ENCODE results near the gene HOPX.
"Not testable (repeated sequence)": the region's sequence is repeated elsewhere in the genome, so short reads cannot be mapped to it uniquely, and the experiment has no call there.

HOPX gene

DNA sequence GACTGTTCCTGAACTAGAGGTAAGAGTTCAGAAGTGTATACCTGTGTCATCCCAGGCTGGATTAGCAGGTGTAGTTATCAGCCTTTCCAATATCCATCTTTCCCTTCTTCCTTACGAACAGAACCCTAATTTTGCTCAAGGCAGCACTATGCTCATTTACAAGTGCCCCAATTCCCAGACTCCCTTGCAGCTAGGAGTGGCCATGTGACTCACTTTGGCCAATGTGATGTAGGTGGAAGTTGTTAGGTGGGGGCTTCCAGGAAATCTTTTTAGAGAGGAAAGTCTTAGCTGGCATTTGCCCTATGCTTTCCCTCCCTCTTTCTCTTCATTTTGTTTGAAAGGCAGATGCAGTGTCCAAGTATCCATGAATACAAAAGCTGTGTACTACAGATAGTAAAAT is 34.8 kb downstream of the HOPX start:
- no peak for DNase-seq (ENCODE audit: extremely low spot score)
- CTCF ChIA-PET, result interaction anchor here (1.1 to 1.7 kb wide), 3 partner anchors 13 to 24 kb away, joined by 3 read pairs; no protein-coding TSS in a partner anchor
- POLR2A ChIA-PET, result no interaction called here
- no peak for TF ChIP-seq CTCF (IDR thresholded peaks at IDR 0.05; ENCODE audit: control extremely low read depth, extremely low read depth, low read depth, missing control alignments)

DNA sequence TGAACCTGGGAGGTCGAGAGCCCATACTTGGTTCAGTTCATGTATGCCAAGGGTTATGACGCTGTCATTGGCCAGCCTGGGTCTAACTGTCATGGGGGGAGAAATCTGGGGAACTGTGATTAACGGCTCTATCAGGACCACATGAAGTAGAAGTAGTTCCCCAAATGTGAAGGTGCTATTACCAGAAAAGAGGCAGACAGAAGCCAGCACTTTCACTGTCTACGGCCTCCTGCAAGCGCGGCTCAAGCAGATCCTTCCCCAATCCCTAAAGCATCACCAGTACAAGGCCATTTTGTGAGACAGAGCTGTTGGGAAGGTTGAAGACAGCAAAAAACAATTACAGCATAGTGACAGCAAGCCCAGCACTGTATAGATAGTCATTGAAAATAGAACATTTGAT is 37.5 kb downstream of the HOPX start:
- ChIA-PET CTCF (no interaction called here), POLR2A (no interaction called here)
- no peak for DNase-seq (ENCODE audit: extremely low spot score)
- no peak for TF ChIP-seq CTCF (IDR thresholded peaks at IDR 0.05; ENCODE audit: control extremely low read depth, extremely low read depth, low read depth, missing control alignments)

DNA sequence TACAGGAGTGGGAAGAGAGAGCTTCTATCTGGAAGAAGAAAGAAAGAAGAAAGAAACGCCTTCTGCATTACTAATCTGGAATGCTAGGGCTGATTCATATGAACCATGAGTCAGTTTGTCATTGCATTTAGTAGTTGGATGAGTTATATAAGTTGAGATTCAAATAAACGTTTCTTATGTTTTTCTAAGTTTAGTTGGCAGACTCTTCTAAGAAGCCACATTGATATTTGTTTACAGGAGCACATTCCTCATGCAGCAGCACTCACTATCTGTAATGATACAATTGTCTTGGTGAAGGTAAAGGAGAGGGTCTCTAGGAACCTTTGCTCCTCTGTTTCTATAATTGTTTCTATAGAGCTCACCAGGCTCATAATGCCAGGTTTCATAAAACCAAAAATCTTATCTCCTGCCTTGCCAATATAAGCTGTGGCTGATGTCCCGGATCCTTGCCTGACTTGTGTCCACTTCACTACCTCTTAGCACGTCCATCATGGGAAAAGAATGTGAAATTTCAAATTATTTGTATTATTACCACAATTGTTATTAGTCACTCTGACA is 39.5 kb downstream of the HOPX start:
- ChIA-PET CTCF (interaction anchor here (1.0 to 5.3 kb wide), 3 partner anchors 8 to 17 kb away, joined by 3 to 27 read pairs (median 7); no protein-coding TSS in a partner anchor), POLR2A (no interaction called here)
- TF ChIP-seq CTCF (IDR thresholded peaks at IDR 0.05; ENCODE audit: control extremely low read depth, extremely low read depth, low read depth, missing control alignments), result no peak
- no peak for DNase-seq (ENCODE audit: extremely low spot score)

DNA sequence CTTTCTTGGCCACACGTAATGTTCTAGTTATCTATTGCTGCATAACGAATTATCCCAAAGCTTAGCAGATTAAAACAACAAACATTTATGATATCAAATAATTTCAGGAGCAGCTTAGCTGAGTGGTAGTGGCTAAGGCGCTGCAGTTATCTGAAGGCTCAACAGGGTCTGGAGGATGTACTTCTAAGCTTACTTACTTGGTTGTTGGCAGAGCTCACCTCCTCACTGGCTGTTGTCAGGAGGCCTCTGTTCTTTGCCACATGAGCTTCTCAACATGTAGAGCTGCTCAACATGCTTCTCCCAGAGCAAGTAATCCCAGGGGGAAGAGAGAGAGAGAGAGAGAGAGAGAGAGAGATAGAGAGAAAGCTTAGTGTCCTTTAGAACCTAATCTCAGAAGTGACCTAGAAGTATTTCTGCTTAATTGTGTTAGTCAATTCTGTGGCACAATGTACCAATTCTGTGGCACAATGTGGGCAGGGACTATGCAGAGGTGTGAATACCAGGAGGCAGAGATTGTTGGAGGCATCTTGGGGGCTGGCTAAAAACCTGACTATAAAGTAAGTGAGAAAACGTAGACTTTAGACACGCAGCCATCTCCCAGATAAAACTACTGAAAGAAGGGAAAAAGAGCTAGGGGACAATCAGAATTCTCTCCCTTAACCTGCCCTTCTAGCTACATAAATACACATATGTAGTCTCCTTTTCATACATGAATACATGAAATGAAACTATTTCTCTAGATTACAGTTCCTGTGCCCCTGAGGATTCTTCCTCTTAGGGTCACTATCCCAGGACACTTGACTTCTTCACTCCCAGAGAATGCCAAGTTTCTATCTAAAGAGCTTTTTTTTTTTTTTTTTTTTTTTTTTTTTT is 40.2 kb downstream of the HOPX start:
- TF ChIP-seq CTCF (IDR thresholded peaks at IDR 0.05; ENCODE audit: control extremely low read depth, extremely low read depth, low read depth, missing control alignments), result no peak
- ChIA-PET CTCF (interaction anchor here (1.0 to 5.3 kb wide), 4 partner anchors 8 to 196 kb away, joined by 3 to 27 read pairs (median 5); no protein-coding TSS in a partner anchor), POLR2A (no interaction called here)
- DNase-seq (ENCODE audit: extremely low spot score), result no peak

DNA sequence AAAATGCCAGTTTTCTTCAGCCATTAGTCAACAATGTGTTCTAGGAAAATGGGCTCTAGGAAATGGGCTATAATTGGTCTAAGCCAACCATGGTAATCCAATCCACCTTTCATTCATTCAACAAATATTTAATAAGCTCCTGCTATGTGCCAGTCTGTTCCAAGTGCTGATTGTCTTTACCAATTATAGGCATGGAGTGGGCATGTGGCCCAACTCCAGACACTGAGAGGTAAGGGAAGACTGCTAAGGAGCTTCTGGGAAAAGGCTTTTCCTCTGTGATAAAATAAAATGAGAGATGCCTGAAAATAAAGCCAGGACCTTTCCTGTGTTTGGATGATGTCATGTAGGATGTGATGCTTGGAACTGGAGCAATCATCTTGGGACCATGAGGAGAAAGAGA is 43.3 kb downstream of the HOPX start:
- ChIA-PET CTCF (interaction anchor here (5.3 kb wide), 1 partner anchor 11 kb away, joined by 27 read pairs; no protein-coding TSS in a partner anchor), POLR2A (no interaction called here)
- DNase-seq (ENCODE audit: extremely low spot score), result no peak
- no peak for TF ChIP-seq CTCF (IDR thresholded peaks at IDR 0.05; ENCODE audit: control extremely low read depth, extremely low read depth, low read depth, missing control alignments)

- POLR2A ChIA-PET, result no interaction called here
- CTCF ChIA-PET, result interaction anchor here (1.0 to 5.3 kb wide), 2 partner anchors 9 to 12 kb away, joined by 3 to 27 read pairs; no protein-coding TSS in a partner anchor
- TF ChIP-seq CTCF (IDR thresholded peaks at IDR 0.05; ENCODE audit: control extremely low read depth, extremely low read depth, low read depth, missing control alignments), result no peak
- DNase-seq (ENCODE audit: extremely low spot score), result no peak
These were observed 43.9 kb downstream of the HOPX start for GRCh38 chr4:56637154-56637553.

- DNase-seq (ENCODE audit: extremely low spot score); POLR2A ChIA-PET: not testable (repeated sequence)
- CTCF ChIA-PET, result interaction anchor here (0.6 kb wide), 1 partner anchor 767 kb away, joined by 3 read pairs; no protein-coding TSS in a partner anchor
These were observed 46.1 kb downstream of the HOPX start for GRCh38 chr4:56634954-56635353.

All from GM10248 (cell line).